GM21786 (cell line): Measurements from ENCODE around the gene ZNRF3.
"Not testable (repeated sequence)": the region's sequence is repeated elsewhere in the genome, so short reads cannot be mapped to it uniquely, and the experiment has no call there.

ENCODE experiments used
- ATAC-seq: cut with Tn5 transposase; IDR thresholded peaks from one replicate; pipeline ENCODE4 v1.9.1; 2021; ENCODE audit not compliant: unreplicated experiment

ZNRF3 gene

DNA sequence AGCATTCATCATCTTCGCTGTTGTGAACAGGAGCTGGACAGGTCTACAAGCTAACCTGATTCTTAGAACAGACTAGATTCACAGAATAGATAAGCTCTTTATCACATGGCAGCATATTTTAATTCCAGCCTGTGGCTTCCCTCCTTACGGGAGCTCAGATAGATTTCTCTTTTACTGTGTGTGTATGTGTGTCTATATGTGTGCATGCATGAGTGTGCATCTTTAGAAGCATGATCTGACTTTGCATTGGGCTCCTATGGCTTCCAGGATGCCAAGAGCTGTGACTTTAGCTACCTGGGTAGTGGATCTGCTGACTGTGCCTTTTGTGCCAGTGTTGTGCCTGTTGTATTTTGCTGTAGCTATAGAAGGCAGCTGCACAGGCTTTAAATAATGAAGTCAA is 44.3 kb downstream of the ZNRF3 start:
- ATAC-seq, result no peak

DNA sequence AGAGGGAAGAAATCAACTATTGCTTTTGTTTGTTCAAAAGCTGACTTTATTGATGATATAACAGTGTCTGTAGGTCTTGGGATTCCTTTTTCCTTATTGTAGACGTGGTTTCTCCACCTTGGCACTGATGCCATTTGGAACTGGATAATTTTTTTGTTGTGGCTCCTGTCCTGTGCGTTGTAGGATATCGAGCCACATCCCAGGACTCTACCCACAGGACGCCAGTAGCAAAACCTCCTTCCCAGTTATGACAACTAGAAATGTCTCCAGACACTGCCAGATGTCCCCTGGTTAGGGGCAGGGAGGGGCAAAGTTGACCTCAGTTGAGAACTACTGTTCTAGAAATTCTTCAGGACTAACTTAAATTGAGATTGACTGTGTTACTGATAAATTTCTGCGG is 45.8 kb downstream of the ZNRF3 start:
- ATAC-seq, result no peak

- ATAC-seq, result no peak
Observed at GRCh38 chr22:28930357-28931007, 47.1 kb downstream of the ZNRF3 start.

DNA sequence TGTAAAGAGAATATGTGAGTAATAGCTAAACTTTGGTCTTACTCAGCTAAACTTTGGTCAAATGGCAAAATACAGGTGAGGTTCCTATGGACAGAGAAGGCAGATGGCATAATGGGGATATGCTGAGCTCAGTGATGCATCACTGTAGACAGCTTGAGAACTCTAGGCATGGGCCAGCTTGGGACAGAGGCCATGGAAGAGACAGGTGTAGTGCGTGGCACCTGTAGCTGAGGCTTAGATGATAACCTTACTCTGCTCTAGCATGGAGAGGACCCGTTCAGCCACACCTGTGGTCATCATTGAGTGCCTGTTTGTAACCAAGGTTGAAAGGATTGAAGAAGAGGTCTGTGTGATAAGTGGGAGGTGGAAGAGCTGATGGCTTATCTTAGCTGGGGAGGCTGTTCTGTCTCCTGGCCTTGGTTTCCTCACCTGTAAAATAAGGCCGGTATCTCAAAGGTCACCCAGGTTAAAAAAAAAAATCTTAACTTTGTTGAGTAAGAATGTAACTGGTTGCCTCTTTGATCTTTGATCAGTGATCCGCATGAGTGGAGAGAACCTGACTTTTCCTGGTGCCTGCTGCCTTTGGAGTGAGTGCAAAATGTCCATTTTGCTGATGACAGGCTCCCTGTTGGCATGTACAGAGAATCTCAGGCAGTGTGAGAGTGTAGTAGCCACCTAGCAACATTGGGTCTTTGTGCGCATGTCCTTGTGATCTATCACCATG is 48.6 kb downstream of the ZNRF3 start:
- no peak for ATAC-seq

DNA sequence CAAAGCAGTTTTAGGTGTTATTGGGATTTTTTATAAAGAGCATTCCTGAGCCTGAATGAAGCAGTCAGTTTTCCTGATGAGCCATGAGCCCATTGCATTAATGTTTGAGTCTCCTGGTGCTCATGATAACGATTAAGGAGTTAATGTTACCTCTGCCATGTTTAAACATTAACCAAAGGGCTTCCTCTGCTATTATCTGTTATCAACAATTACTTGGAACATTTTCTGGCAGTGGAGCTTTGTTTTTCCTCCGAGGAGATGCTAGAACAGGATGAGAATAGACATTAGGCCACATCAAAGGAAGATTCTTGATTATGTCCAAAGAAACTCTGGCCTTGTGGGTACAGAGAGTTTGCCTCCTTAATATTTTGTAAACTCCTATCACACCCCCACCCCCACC is 49.9 kb downstream of the ZNRF3 start:
- ATAC-seq, result no peak

GRCh38 chr22:28934026-28934425 is 50.7 kb downstream of the ZNRF3 start:
- no peak for ATAC-seq

DNA sequence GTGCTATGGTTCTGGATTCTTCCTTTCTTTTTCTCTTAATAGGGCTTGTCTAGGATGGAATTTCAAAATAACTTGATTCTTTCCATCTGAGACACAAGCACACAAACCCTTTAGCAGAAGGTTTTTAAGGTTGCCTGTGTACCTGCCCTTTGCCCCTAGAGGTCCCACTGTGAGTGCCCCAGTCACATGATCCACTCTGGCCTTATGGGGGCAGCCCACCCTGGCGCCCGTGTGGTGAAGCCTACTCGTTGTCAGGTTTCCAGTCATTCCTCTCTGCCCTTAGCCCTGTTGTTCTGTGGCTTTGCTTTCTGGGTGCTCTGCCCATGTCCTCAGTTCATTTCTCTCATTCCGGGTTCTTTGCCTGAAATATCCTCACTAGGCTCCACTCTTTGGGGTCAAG is 51.8 kb downstream of the ZNRF3 start:
- no peak for ATAC-seq

DNA sequence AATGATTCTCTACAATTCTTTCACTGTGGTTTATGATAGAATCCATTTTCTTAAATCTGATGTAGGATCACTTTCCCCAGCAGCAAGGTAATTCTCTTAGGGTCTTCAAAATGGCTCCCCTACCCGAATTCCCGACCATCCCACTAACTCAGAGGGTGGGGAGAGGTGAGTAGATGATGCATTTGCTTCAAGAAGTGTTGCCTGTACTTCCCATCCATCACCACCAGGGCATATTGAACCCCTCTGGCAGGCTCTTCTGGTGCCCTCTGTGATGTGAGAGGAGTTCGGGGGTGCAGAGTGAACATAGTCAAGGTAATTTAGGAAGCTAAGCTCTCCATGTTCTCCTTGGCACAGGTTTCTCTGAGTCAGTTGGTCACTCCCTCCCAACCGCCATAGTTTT is 52.3 kb downstream of the ZNRF3 start:
- no peak for ATAC-seq

- ATAC-seq, result no peak
Observed at GRCh38 chr22:28936200-28936599, 52.8 kb downstream of the ZNRF3 start.

GRCh38 chr22:28937206-28938025 is 54.0 kb downstream of the ZNRF3 start:
- no peak for ATAC-seq

- ATAC-seq, result no peak
Observed at GRCh38 chr22:28938286-28938833, 55.0 kb downstream of the ZNRF3 start.

- no peak for ATAC-seq
Observed at GRCh38 chr22:28939394-28939793, 56.0 kb downstream of the ZNRF3 start.

- ATAC-seq, result no peak
Observed at GRCh38 chr22:28939932-28940331, 56.6 kb downstream of the ZNRF3 start.

DNA sequence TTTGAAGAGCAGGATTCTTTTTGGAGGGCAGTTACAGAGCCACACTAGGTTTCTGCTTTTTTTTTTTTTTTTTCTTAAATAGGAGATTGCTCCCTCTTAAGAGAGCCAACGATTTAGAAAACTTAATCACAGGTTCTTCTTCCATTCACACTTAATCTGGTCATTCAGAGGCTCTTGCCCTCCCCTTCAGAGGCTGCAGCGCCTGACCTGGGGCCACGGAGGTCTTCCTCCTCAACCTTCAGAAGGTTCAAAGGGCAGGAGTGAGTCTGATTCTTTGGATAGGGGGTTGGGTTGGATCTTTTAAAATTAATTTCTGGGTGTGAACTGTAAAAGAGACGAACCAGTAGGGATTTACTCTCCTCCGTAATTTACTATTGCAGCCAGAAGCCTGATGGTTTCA is 57.1 kb downstream of the ZNRF3 start:
- no peak for ATAC-seq

DNA sequence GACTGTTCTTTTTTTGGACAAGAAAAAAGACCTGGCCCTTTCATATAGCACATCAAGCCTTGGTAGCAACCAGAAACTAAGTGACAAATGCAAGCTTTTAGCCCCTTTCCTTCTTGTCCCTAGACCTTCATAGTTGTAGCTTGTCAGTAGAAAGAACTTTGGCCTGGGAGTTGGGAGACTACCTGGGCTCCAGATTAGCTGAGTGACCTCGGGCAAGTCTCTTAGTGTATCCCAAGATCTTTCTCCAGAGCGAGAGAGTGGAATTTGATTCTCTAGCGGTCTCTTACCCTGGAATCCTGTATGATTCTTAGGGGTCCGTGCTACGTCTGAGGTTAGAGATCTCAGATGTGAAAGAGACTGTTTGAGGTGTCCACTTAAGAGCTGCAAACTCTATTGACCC is 59.0 kb downstream of the ZNRF3 start:
- ATAC-seq, result no peak

GRCh38 chr22:28942801-28943500 is 59.6 kb downstream of the ZNRF3 start:
- no peak for ATAC-seq

- no peak for ATAC-seq
Observed at GRCh38 chr22:28943501-28943879, 60.1 kb downstream of the ZNRF3 start.

- no peak for ATAC-seq
Observed at GRCh38 chr22:28947125-28947524, 63.8 kb downstream of the ZNRF3 start.

DNA sequence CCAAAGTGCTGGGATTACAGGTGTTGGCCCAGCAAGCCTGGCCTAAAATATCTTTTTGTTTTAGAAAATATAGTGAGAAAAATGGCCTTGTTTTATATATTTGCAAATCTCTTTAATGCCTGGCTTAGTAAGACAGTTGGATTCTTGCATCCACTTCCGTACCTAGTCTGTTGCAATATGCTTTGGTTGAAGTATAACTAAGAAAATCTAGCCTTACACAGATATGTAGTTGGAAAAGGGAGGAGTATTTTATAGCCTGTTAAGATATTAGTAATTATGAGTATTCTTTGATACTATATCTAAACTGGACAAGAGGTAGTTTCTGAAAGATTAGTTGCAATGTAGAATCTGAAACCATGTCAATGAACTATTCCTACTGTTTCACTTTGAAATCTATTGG is 65.1 kb downstream of the ZNRF3 start:
- no peak for ATAC-seq

DNA sequence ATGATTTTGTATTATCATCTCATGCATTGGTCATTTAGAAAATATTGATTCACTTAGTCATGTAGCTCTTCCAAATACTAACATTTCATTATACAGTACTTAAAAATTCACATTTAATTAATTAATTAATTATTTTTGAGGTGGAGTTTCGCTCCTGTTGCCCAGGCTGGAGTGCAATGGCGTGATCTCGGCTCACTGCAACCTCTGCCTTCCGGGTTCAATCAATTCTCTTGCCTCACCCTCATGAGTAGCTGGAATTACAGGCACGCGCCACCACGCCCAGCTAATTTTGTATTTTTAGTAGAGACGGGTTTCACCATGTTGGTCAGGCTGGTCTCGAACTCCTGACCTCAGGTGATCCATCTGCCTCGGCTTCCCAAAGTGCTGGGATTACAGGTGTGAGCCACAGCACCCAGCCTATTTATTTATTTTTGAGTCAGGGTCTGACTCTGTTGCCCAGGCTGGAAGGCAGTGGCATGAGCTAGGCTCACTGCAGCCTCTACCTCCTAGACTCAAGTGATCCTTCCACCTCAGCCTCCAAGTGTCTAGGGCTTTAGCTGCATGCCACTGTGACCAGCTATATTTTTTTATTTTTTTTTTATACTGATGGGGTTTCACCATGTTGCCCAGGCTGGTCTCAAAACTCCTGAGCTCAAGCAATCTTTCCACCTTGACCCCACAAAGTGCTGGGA is 65.6 kb downstream of the ZNRF3 start:
- ATAC-seq, result not testable (repeated sequence)

DNA sequence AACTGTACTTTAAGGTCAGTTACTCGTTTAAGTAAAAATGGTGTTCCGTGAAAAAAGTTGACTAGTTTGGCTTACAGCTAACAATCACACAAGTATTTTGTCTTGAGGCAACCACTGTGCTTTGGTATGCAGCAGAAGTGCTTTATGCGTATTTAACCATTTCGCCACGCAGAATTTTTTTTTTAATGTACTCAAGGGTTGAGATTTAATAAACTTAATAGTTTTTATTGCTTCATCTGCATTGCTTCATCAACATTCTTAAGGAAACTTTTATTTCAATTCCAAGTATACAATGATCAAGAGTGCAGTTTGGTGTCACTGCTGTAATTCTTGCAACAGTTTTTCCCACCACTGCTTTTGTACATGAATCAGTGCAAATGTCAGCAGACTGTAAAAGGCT is 66.4 kb downstream of the ZNRF3 start:
- no peak for ATAC-seq
